Erythroblast (primary cell): ENCODE measurements around the gene NR2F1.

Experiments used
- GATA1 ChIP-seq: IDR thresholded peaks from 2 replicates; pipeline ENCODE4 v1.6.1; 2011; ENCODE audit warnings: low read depth, mild to moderate bottlenecking, control low read depth, low read length, moderate library complexity
- POLR2A ChIP-seq: IDR thresholded peaks from 2 replicates; pipeline ENCODE4 v1.6.1; 2011; ENCODE audit warnings: mild to moderate bottlenecking, low read length

GRCh38 chr5:93636837-93637236 lies 53.8 kb downstream of the NR2F1 start:
- TF ChIP-seq POLR2A (no peak), GATA1 (no peak)
